Endothelial cell of umbilical vein (primary cell): ENCODE data around the gene PLXNC1. TPM values are rescaled to one million over a fixed set of nuclear protein-coding genes. Genes with fewer than 3 reads are reported as not detected.

Source experiments
- BruUV-seq: library from RNA; stranded (reverse); fragments of 400-500 nt; replicated peaks from 2 replicates; lab custom pipeline; 2021; lab: Mats Ljungman, UMichigan
- CTCF ChIA-PET: fragments of 300-600, 350-600 bp; sonication (Branson Sonifier 250); formaldehyde crosslinking; loops from one replicate; lab custom pipeline; 2021; ENCODE audit warnings: antibody characterized with exemption, inconsistent platforms; lab: Charles Lee
- POLR2A ChIA-PET: fragments of 300-600, 350-600 bp; sonication (Branson Sonifier 250); formaldehyde crosslinking; loops from one replicate; lab custom pipeline; 2021; ENCODE audit warnings: antibody characterized with exemption, inconsistent platforms; lab: Charles Lee
- DNase-seq: peaks from one replicate; pipeline ENCODE4 v3.0.0-alpha.2; 2011; ENCODE audit warnings: low read depth, low spot score
- FAIRE-seq: peaks from 2 replicates; lab custom pipeline; 2011; peaks lifted over from hg19 to GRCh38; lab: Jason Lieb, UNC
- H2AFZ ChIP-seq: 2 replicates; pipeline ENCODE4 v1.6.0; 2012; ENCODE audit warnings: low read depth, low read length, control low read depth, inconsistent platforms
- H3K27ac ChIP-seq: 2 replicates; pipeline ENCODE4 v1.5.1; 2011; ENCODE audit warnings: low read depth, mild to moderate bottlenecking, control low read depth, low read length, moderate library complexity; ENCODE audit not compliant: insufficient read depth
- H3K27me3 ChIP-seq, 2 experiments: 2 replicates each; pipeline versions ENCODE4 v1.6.0 to v1.6.1; 2011; ENCODE audit warnings: low read length in 2 of 2, mixed read lengths in 1 of 2; ENCODE audit not compliant: control insufficient read depth in 2 of 2, insufficient read depth in 2 of 2
- H3K36me3 ChIP-seq, 2 experiments: 2 replicates in 1 of 2; 3 replicates in 1 of 2; pipeline ENCODE4 v1.5.1; 2011; ENCODE audit warnings: low read length in 2 of 2, mild to moderate bottlenecking in 1 of 2, moderate library complexity in 1 of 2; ENCODE audit not compliant: control insufficient read depth in 2 of 2, insufficient read depth in 2 of 2; ENCODE audit errors: extremely low read depth in 1 of 2
- H3K4me1 ChIP-seq: 3 replicates; pipeline ENCODE4 v1.5.1; 2011; ENCODE audit warnings: mild to moderate bottlenecking, low read length; ENCODE audit not compliant: control insufficient read depth, insufficient read depth; ENCODE audit errors: extremely low read depth
- H3K4me2 ChIP-seq: 2 replicates; pipeline ENCODE4 v1.6.1; 2011; ENCODE audit warnings: low read length, control low read depth, mixed read lengths; ENCODE audit not compliant: insufficient read depth
- H3K4me3 ChIP-seq, 3 experiments: fragments of 200-600 bp in 1 of 3; sonication (generic), shearing (Covaris generic) in 1 of 3; replicated peaks in 1 of 3; 2 replicates each; pipeline ENCODE4 v1.5.1; 2011 to 2016; ENCODE audit warnings: control low read depth in 3 of 3, low read length in 3 of 3, mild to moderate bottlenecking in 2 of 3, inconsistent platforms in 1 of 3, low read depth in 1 of 3, moderate library complexity in 1 of 3; ENCODE audit not compliant: insufficient read depth in 1 of 3
- H3K79me2 ChIP-seq: 2 replicates; pipeline ENCODE4 v1.6.0; 2012; ENCODE audit warnings: low read length, inconsistent platforms; ENCODE audit not compliant: control insufficient read depth, insufficient read depth
- H3K9ac ChIP-seq: replicated peaks from 2 replicates; pipeline ENCODE3; 2011; ENCODE audit warnings: low read length, control low read depth; ENCODE audit not compliant: insufficient read depth; ENCODE audit errors: extremely low read depth
- H3K9me1 ChIP-seq: replicated peaks from 3 replicates; pipeline ENCODE4 v1.6.0; 2011; ENCODE audit warnings: mild to moderate bottlenecking, low read length; ENCODE audit not compliant: control insufficient read depth, insufficient read depth; ENCODE audit errors: extremely low read depth
- H3K9me3 ChIP-seq: replicated peaks from 2 replicates; pipeline ENCODE4 v1.5.1; 2012; ENCODE audit warnings: low read length, inconsistent platforms; ENCODE audit not compliant: control insufficient read depth, insufficient read depth
- H4K20me1 ChIP-seq: replicated peaks from 2 replicates; pipeline ENCODE3; 2011; ENCODE audit warnings: mild to moderate bottlenecking, low read length; ENCODE audit not compliant: control insufficient read depth, insufficient read depth; ENCODE audit errors: extremely low read depth
- EZH2 ChIP-seq: IDR thresholded peaks from 2 replicates; pipeline ENCODE4 v1.6.1; 2012; ENCODE audit warnings: borderline replicate concordance, low read depth, mild to moderate bottlenecking, moderate library complexity, low read length, inconsistent platforms; ENCODE audit not compliant: severe bottlenecking
- FOS ChIP-seq: IDR thresholded peaks from 2 replicates; pipeline ENCODE4 v1.6.1; 2011; ENCODE audit warnings: mild to moderate bottlenecking, low read length, moderate library complexity, borderline replicate concordance; ENCODE audit not compliant: insufficient read depth
- GATA2 ChIP-seq: IDR thresholded peaks from 2 replicates; pipeline ENCODE4 v1.7.0; 2011; ENCODE audit warnings: low read depth, mild to moderate bottlenecking, moderate library complexity, mixed read lengths, low read length; ENCODE audit not compliant: insufficient read length, insufficient read depth
- JUN ChIP-seq: IDR thresholded peaks from 2 replicates; pipeline ENCODE4 v1.6.1; 2011; ENCODE audit warnings: borderline replicate concordance, low read depth; ENCODE audit not compliant: insufficient read length, insufficient read depth
- MYC ChIP-seq: IDR thresholded peaks from one replicate; pipeline ENCODE4 v1.6.1; 2011; ENCODE audit warnings: mild to moderate bottlenecking, low read depth, low read length
- POLR2A ChIP-seq: IDR thresholded peaks from 2 replicates; pipeline ENCODE4 v1.6.1; 2012; ENCODE audit warnings: low read depth, mild to moderate bottlenecking, control low read depth, low read length
- dilution Hi-C: fragments of 300-500 bp; cut with MboI; formaldehyde crosslinking; loops from one replicate; pipeline ENCODE4 v1.15.0; 2019; ENCODE audit warnings: low sequenced_read_pairs; ENCODE audit not compliant: extremely low pct_ligation_motif_present
- intact Hi-C: fragments of 100-400 bp; cut with micrococcal nuclease; formaldehyde crosslinking; loops from one replicate; pipeline ENCODE4 v1.10.0; 2022
- polyA plus RNA-seq, 4 experiments: library from polyadenylated mRNA; depleted of rRNA in 3 of 4; stranded (reverse) in 3 of 4; unstranded in 1 of 4; fragments of >200 nt; gene quantifications; 2 replicates each; pipeline versions ENCODE4 v1.2.1 to v1.2.3, GENCODE V29; 2011 to 2012; ENCODE audit warnings: missing spikeins in 1 of 4
- total RNA-seq: library from RNA; stranded (reverse); gene quantifications from 2 replicates; pipeline ENCODE4 v1.2.3, GENCODE V29; 2021
- TF ChIP-seq, protein P1 (sequence below): IDR thresholded peaks from 2 replicates; pipeline ENCODE4 v1.6.1; 2011; ENCODE audit not compliant: insufficient read depth, insufficient read length
- TF ChIP-seq, protein P2 (sequence below), 2 donors: IDR thresholded peaks; 1 replicate in 1 of 2; 2 replicates in 1 of 2; pipeline ENCODE4 v1.5.1; 2011; ENCODE audit warnings: low read length in 2 of 2, mild to moderate bottlenecking in 2 of 2, moderate library complexity in 2 of 2, control low read depth in 1 of 2, inconsistent platforms in 1 of 2, low read depth in 1 of 2; ENCODE audit not compliant: insufficient read depth in 1 of 2; ENCODE audit errors: extremely low read depth in 1 of 2

PLXNC1 gene
- total and polyA plus RNA-seq, 2 donors (not counting 3 experiments of a cell fraction or from before 2014, with no cell fraction given), result 0.04 TPM; not detected in 1

DNA sequence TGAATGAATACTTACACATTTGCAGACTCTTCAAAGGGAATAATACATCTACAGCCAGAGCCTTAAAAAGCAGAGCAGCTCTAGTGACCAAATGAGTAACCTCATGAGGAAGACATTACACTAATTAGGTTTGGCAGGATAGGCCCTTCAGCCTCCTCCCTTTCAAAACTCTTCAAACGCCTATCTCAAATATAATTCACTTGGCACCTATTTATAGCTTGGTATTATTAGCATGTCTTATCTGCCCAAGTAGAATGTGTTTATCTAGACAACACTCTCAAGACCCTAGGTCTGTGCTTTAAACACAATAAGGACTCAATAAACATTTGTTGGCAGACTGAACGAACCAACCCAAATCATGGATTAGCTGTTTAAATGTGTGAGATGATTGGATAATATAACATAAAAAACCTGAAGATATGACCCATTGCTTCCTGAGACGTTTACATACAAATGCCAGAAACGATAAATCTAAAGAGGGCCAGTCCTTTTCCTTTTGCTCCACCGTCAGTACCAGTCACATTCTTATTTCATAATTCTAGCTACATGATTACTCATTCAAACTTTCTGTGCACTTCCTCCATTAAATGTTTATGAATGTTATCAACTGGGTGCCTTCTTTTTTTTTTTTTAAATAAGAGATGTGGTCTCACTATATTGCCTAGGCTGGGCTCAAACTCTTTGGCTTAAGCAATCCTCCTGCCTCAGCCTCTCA, 188.0 kb downstream of the PLXNC1 start:
- Histone ChIP-seq H3K27ac (no peak overlapping the region), H3K4me3 (no peak overlapping the region), H3K79me2 (no peaks in the 10 kb centered on the region), H3K9ac (no peak overlapping the region), H3K9me3 (no peaks in the 10 kb centered on the region), H3K36me3 (no peaks in the 10 kb centered on the region), H3K9me1 (no peaks in the 10 kb centered on the region), H3K27me3 (no peaks in the 10 kb centered on the region), H3K4me2 (peak overlapping the region; percentile 3), H4K20me1 (no peaks in the 10 kb centered on the region), H3K4me1 (peaks cover 9% of the 10 kb centered on the region), H2AFZ (no peak overlapping the region)
- no peak for TF ChIP-seq GATA2
- peak; percentile 9 for TF ChIP-seq FOS
- no TSS peak for BruUV-seq
- peak; percentile 81 for DNase-seq
- dilution Hi-C loops (no loop called here), intact Hi-C loops (no loop called here)
- peak; percentile 75 for FAIRE-seq
- POLR2A ChIA-PET, result no interaction called here
- CTCF ChIA-PET, result interaction anchor here (1.0 to 1.4 kb wide), 3 partner anchors 20 to 28 kb away, joined by 3 to 4 read pairs (median 3); no protein-coding TSS in a partner anchor

DNA sequence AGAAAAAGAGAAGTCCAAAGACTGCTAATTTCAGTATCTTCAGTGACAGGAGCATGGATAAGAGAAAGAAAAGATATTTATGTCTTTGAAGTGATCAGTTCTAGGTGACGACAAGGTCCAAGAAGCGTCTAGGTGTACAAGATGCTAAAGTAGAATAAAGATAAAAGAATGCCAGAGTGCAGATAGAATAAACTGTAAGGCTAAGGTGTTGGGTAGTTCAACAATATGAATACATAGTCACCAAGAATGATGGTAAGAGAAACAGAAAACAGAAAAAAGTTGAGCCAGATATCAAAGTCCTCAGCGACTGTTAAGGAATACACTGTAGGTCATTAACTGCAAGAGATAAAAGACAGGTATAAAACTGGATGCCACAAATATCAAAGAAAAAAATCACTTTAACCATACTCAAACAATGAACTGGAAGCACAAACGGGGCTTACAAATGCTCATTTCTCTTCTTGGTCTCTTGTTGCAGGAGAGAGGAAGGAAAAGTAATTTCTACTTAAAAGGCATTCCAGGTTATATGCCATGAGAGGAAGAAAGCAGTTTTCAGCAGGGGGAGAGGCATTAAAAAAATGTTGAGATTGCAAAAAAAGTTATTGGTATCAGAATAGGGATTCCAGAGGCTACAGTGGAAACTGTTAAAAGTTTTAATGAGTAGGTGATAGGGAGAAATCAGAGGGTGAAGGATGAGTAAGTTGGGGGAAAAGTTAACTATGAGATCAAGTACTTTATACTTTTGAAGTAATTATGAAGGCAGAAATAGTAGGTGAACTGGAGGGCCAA, 189.8 kb downstream of the PLXNC1 start:
- POLR2A ChIA-PET, result no interaction called here

More for the DNA sequence above, 189.8 kb downstream of the PLXNC1 start:
- Histone ChIP-seq H3K9ac (no peak overlapping the region), H3K27me3 (no peaks in the 10 kb centered on the region), H3K36me3 (no peaks in the 10 kb centered on the region), H3K79me2 (no peaks in the 10 kb centered on the region), H4K20me1 (no peaks in the 10 kb centered on the region), H3K4me1 (peaks cover 9% of the 10 kb centered on the region), H3K27ac (no peak overlapping the region), H3K9me3 (no peaks in the 10 kb centered on the region), H3K9me1 (no peaks in the 10 kb centered on the region), H3K4me2 (no peak overlapping the region), H3K4me3 (no peak overlapping the region), H2AFZ (no peak overlapping the region)
- no peak for FAIRE-seq
- intact Hi-C loops (no loop called here), dilution Hi-C loops (no loop called here)
- no TSS peak for BruUV-seq
- no peak for TF ChIP-seq JUN
- TF ChIP-seq FOS, result no peak
- TF ChIP-seq, protein P1, sequence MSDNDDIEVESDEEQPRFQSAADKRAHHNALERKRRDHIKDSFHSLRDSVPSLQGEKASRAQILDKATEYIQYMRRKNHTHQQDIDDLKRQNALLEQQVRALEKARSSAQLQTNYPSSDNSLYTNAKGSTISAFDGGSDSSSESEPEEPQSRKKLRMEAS, result no peak
- no peak for TF ChIP-seq POLR2A
- TF ChIP-seq, protein P2, sequence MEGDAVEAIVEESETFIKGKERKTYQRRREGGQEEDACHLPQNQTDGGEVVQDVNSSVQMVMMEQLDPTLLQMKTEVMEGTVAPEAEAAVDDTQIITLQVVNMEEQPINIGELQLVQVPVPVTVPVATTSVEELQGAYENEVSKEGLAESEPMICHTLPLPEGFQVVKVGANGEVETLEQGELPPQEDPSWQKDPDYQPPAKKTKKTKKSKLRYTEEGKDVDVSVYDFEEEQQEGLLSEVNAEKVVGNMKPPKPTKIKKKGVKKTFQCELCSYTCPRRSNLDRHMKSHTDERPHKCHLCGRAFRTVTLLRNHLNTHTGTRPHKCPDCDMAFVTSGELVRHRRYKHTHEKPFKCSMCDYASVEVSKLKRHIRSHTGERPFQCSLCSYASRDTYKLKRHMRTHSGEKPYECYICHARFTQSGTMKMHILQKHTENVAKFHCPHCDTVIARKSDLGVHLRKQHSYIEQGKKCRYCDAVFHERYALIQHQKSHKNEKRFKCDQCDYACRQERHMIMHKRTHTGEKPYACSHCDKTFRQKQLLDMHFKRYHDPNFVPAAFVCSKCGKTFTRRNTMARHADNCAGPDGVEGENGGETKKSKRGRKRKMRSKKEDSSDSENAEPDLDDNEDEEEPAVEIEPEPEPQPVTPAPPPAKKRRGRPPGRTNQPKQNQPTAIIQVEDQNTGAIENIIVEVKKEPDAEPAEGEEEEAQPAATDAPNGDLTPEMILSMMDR (IDR thresholded peaks at IDR 0.05; ENCODE audit: extremely low read depth in 1 of 2, insufficient read depth in 1 of 2, low read depth in 1 of 2, low read length in 2 of 2), result no peak
- TF ChIP-seq EZH2, result no peak
- TF ChIP-seq MYC, result no peak
- CTCF ChIA-PET, result no interaction called here
- DNase-seq, result no peak
